GM12873 (cell line): ENCODE measurements around the gene IFNG-AS1.

ENCODE experiments used
- CTCF ChIP-seq: IDR thresholded peaks from 2 replicates; pipeline ENCODE4 v1.5.1; 2012; ENCODE audit warnings: low read depth, mild to moderate bottlenecking, moderate library complexity, low read length, control low read depth; ENCODE audit not compliant: insufficient read depth; ENCODE audit errors: missing control alignments

Gene IFNG-AS1

GRCh38 chr12:67977668-67978067 is 11.6 kb upstream of the IFNG-AS1 start:
- TF ChIP-seq CTCF = no peak

GRCh38 chr12:67980391-67980790 is 8.9 kb upstream of the IFNG-AS1 start:
- no peak for TF ChIP-seq CTCF

- no peak for TF ChIP-seq CTCF
Observed at GRCh38 chr12:67981287-67982162, 7.7 kb upstream of the IFNG-AS1 start.

GRCh38 chr12:67982164-67982563 is 7.1 kb upstream of the IFNG-AS1 start:
- TF ChIP-seq CTCF = no peak

GRCh38 chr12:67986632-67987031 is 2.6 kb upstream of the IFNG-AS1 start:
- TF ChIP-seq CTCF = no peak

- TF ChIP-seq CTCF = no peak
Observed at GRCh38 chr12:67988601-67989021, 636 bp upstream of the IFNG-AS1 start.

GRCh38 chr12:67991158-67991557 is 1.9 kb downstream of the IFNG-AS1 start:
- TF ChIP-seq CTCF = no peak
